Esophagus squamous epithelium (tissue), 5 donors: Measurements from ENCODE around the gene MTF2. TPM values are rescaled to one million over a fixed set of nuclear protein-coding genes. Genes with fewer than 3 reads are reported as not detected.

ENCODE experiments used
- DNase-seq: peaks from one replicate; lab custom pipeline; 2025; lab: John Stamatoyannopoulos, UW
- H3K27ac ChIP-seq, 4 donors: fragments of 200-600 bp; sonication (generic); one replicate each; pipeline ENCODE4 v1.5.1; 2016 to 2019; ENCODE audit warnings: mild to moderate bottlenecking in 1 of 4
- H3K27me3 ChIP-seq, 4 donors: fragments of 200-600 bp; sonication (generic); 1 replicate in 3 of 4; 2 replicates in 1 of 4; pipeline versions ENCODE4 v1.5.1 to v1.6.0; 2017 to 2021; ENCODE audit warnings: antibody characterized with exemption in 1 of 4
- H3K36me3 ChIP-seq, 3 donors: fragments of 200-600 bp; sonication (generic); one replicate each; pipeline ENCODE4 v1.5.1; 2016 to 2019
- H3K4me1 ChIP-seq, 3 donors: fragments of 200-600 bp; sonication (generic); one replicate each; pipeline ENCODE4 v1.5.1; 2017 to 2019
- H3K4me3 ChIP-seq, 4 donors: fragments of 200-600 bp; sonication (generic); 1 replicate in 3 of 4; 2 replicates in 1 of 4; pipeline ENCODE4 v1.5.1; 2016 to 2019; ENCODE audit warnings: mild to moderate bottlenecking in 2 of 4, moderate library complexity in 1 of 4
- H3K9me3 ChIP-seq, 3 donors: fragments of 200-600 bp; sonication (generic); one replicate each; pipeline ENCODE4 v1.5.1; 2016 to 2019
- POLR2A ChIP-seq, 4 donors: fragments of 450-650 bp; IDR thresholded peaks; one replicate each; pipeline ENCODE4 v1.6.1; 2017; ENCODE audit warnings: antibody characterized with exemption in 4 of 4, mild to moderate bottlenecking in 4 of 4, moderate library complexity in 3 of 4
- WGBS, 2 donors: methylation state at CpG; one replicate each; pipeline ENCODE4 v1.1.5; 2018; 5-methylcytosine and 5-hydroxymethylcytosine counted together
- intact Hi-C: fragments of 100-400 bp; cut with DNase I; formaldehyde crosslinking; loops from one replicate; pipeline ENCODE4 v1.15.0; 2022
- total RNA-seq, 4 donors: library from RNA; depleted of rRNA; stranded (reverse); fragments of >200 nt; gene quantifications; one replicate each; pipeline ENCODE4 v1.1.0, GENCODE V29; 2016
- TF ChIP-seq, protein P1 (sequence below), 6 experiments: fragments of 450-650 bp in 4 of 6; fragments of 200-600 bp in 2 of 6; sonication (generic) in 2 of 6; IDR thresholded peaks; one replicate each; pipeline ENCODE4 v1.5.1; 2016 to 2019; ENCODE audit warnings: antibody characterized with exemption in 6 of 6, mild to moderate bottlenecking in 4 of 6, moderate library complexity in 4 of 6
- donor health status: DM: yes; HTN: yes; CAD: no.

Gene MTF2
- total RNA-seq, 4 donors from 2014 or later: 7.0 to 18.4 (median 14.8) TPM

DNA sequence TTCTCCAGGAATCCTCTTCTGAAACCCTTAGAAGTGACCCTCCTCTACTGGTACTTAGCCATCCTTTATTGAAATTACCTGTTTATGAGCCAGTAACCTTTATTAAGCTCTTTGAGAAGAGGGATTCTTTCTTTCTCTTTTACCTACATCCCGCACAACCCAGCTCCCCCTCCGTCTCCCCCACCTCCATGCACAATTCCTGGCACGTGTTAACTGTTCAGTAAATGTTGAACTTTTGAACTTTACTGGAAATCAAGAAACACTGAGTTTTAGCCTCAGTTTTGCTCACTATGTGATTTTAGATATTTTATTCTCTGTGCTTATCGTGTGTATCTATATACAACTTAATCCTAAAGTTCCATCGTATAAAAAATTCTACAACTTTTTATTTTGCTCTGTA is 99.3 kb downstream of the MTF2 start:
- H3K36me3 ChIP-seq: peaks cover 0 to 12% (median 0%) of the 10 kb centered on the region in 3 donors
- intact Hi-C loops: no loop called here
- H3K4me3 ChIP-seq: peak overlapping the region; percentile 53 to 98 (median 92)
- no peak for TF ChIP-seq POLR2A (IDR thresholded peaks at IDR 0.05)
- TF ChIP-seq, protein P1, sequence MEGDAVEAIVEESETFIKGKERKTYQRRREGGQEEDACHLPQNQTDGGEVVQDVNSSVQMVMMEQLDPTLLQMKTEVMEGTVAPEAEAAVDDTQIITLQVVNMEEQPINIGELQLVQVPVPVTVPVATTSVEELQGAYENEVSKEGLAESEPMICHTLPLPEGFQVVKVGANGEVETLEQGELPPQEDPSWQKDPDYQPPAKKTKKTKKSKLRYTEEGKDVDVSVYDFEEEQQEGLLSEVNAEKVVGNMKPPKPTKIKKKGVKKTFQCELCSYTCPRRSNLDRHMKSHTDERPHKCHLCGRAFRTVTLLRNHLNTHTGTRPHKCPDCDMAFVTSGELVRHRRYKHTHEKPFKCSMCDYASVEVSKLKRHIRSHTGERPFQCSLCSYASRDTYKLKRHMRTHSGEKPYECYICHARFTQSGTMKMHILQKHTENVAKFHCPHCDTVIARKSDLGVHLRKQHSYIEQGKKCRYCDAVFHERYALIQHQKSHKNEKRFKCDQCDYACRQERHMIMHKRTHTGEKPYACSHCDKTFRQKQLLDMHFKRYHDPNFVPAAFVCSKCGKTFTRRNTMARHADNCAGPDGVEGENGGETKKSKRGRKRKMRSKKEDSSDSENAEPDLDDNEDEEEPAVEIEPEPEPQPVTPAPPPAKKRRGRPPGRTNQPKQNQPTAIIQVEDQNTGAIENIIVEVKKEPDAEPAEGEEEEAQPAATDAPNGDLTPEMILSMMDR (IDR thresholded peaks at IDR 0.05): no peak
- H3K9me3 ChIP-seq: no peaks in the 10 kb centered on the region
- H3K27ac ChIP-seq: peak overlapping the region in 1 of 4 donors; percentile 100
- H3K27me3 ChIP-seq: no peaks in the 10 kb centered on the region
- WGBS, 2 donors: 25 to 31% methylated on average over 5 of the region's 5 CpGs
- peaks cover 0 to 50% (median 14%) of the 10 kb centered on the region in 3 donors for H3K4me1 ChIP-seq
- DNase-seq: no peak

DNA sequence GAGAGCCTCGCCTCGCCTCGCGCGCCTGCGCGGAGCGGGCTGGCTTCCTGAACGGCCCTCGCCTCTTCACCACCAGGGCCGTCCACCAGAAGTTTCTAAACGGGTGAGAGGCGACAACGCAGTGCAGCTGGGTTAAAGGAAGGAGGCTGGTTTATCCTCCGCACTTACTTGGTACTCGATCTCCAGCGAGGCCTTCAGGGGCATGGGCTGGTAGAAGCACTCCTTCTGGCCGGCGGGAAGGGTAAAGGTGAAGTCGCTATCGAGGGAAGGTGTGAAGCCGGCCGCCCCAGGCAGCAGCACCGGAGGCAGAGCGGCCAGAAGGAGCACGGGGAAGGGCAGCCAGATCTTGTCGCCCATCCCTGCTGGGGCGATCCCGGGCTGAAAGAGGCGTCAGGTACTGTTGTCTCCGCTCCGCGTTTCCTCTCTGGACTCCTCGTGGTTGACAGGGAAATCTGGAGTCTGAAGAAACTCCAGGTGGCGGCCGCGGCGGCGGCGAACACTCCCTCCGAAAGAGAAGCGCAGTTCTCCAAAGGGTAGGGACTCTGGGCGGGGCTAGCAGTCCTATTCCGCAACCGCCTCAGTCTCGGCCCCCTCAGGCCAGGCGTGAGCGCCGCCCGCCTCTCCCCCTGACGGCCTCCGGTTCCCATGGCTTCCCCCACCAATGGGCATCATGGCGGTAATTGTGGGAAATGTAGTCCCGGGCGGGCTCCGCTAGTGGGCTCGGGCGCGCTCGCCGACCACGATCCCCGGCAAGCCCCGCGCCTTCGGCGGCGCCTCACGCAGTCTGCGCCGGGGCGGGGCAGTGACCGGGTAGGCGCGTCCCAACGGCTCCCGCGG is 101.0 kb downstream of the MTF2 start, which contains the start of gene TMED5:
Gene TMED5, minus strand, starts transcription at position 528 of the 837 bp plus-strand sequence. Its CDS starts 171 bp downstream, at position 357.
- WGBS, 2 donors: 1% methylated on average over 12 to 31 of the region's 78 CpGs
- TF ChIP-seq POLR2A (IDR thresholded peaks at IDR 0.05): peak in 2 of 4 donors; percentile 92 to 97
- TF ChIP-seq, protein P1 (IDR thresholded peaks at IDR 0.05): peak in 5 of 6 experiments; percentile 5 to 50 (median 37)
- no peaks in the 10 kb centered on the region for H3K27me3 ChIP-seq
- H3K9me3 ChIP-seq: no peaks in the 10 kb centered on the region
- H3K4me1 ChIP-seq: peaks cover 0 to 41% (median 14%) of the 10 kb centered on the region in 3 donors
- peaks cover 0 to under 1% (median 0%) of the 10 kb centered on the region in 3 donors for H3K36me3 ChIP-seq
- peak within 1 kb of the TSS; percentile 92 to 100 (median 100) for H3K27ac ChIP-seq
- peak; percentile 88 for DNase-seq
- intact Hi-C loops: loop anchor here (10.0 kb wide), 1 partner anchor 105 kb away; the partner anchor contains the start of gene MTF2
- peak within 1 kb of the TSS; percentile 53 to 98 (median 92) for H3K4me3 ChIP-seq

DNA sequence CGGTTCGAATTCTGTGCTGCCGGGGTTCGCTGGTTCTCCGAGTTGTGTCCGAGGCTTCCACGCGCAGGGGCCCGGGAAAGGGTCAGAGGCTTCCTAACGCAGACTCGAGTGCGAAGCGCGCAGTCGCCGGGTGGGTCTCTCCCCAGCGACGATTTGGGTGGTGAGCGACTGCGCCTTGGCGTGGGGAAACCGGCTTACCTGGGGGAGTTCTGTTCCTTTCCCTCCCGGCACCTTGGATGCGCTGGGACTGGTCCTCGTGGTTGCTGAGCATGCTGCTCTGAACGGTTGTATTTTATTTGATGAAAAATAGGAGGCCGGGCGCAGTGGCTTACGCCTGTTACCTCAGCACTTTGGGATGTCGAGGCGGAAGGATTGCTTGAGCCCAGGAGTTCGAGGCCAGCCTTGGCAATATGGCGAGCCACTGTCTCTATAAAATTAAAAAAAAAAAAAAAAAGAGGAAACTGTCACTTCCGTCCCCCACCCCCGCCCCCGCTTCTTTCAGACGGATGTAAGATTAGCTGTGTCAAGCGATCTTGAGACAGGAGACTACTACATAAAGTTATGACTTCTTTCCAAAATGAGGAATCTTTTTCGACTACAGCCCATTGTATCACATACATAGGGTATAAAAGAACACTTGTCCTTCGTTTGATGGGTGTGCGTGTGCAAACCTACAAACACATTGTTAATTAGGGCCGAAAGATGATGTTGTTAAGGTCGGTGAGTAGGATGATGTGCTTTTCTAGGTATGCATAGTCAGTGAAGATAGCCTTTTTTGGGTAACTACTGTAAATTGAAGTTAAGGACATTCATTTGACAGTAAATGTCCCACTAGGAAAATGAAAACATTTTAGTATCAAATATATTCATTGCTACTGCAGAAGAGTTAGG is 101.9 kb downstream of the MTF2 start, which contains the start of gene CCDC18:
Gene CCDC18, plus strand, starts transcription at position 2 of the 891 bp plus-strand sequence. CDS start 2,638 bp downstream, outside the sequence.
- Histone ChIP-seq H3K9me3 (no peaks in the 10 kb centered on the region), H3K27me3 (no peaks in the 10 kb centered on the region), H3K4me3 (peak within 1 kb of the TSS; percentile 53 to 98 (median 92)), H3K27ac (peak within 1 kb of the TSS; percentile 92 to 100 (median 100)), H3K36me3 (no peaks in the 10 kb centered on the region), H3K4me1 (peaks cover 0 to 41% (median 14%) of the 10 kb centered on the region in 3 donors)
- TF ChIP-seq POLR2A (IDR thresholded peaks at IDR 0.05): no peak
- TF ChIP-seq, protein P1 (IDR thresholded peaks at IDR 0.05): no peak
- intact Hi-C loops: loop anchor here (10.0 kb wide), 1 partner anchor 106 kb away; the partner anchor contains the start of gene MTF2
- WGBS, 2 donors: 8% methylated on average over 15 to 18 of the region's 43 CpGs
- DNase-seq: no peak

DNA sequence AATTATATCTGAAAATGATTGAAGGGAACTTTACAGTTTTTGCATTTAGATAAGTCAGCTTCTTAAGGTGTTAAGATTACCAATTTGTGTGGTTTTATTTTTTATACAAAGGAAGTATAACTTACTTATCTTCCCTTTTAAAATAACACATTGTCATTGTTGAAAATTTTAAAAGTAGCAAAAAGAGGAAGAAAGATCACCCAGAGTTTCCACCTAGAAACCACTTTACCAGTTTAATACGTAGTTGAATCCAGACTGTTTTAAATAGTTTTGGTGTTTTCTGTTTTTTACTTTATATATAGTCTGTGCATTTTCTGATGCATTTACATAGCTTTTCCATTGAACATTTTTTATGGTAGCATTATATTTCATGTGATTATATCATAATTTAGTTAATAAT is 107.6 kb downstream of the MTF2 start:
- TF ChIP-seq, protein P1 (IDR thresholded peaks at IDR 0.05): no peak
- no peak for TF ChIP-seq POLR2A (IDR thresholded peaks at IDR 0.05)
- Histone ChIP-seq H3K4me3 (no peak overlapping the region), H3K9me3 (no peaks in the 10 kb centered on the region), H3K27me3 (no peaks in the 10 kb centered on the region), H3K36me3 (no peaks in the 10 kb centered on the region), H3K4me1 (peaks cover 0 to 2% (median 0%) of the 10 kb centered on the region in 3 donors), H3K27ac (no peak overlapping the region)
- intact Hi-C loops: loop anchor here (10.0 kb wide), 1 partner anchor 112 kb away; the partner anchor contains the start of gene MTF2
- no peak for DNase-seq
- whole genome bisulfite sequencing, 2 donors: 71 to 80% methylated on average over 1 of the region's 1 CpG

Other genes with a start within 250 kb of the MTF2 start
- 1,000 to 10,000 TPM in 3 of 4 donors, 100 to 1,000 TPM in 1; 828 to 2,443 (median 1,463) TPM for gene RPL5, start 247.2 kb upstream of the MTF2 start, total RNA-seq
- 1 to 10 TPM; 3.1 to 9.9 (median 4.9) TPM for gene DIPK1A, start 117.8 kb upstream of the MTF2 start, total RNA-seq
- gene TMED5, start 101.1 kb downstream of the MTF2 start, total RNA-seq: 10 to 100 TPM; 28.7 to 47.9 (median 39.1) TPM
- gene CCDC18, start 101.4 kb downstream of the MTF2 start, total RNA-seq: 10 to 100 TPM in 1 of 4 donors, 1 to 10 TPM in 3; 6.1 to 11.7 (median 7.0) TPM